Skeletal muscle satellite cell (primary cell): ENCODE data around the gene FBH1.

Source experiments
- H3K27me3 ChIP-seq: 2 replicates; pipeline ENCODE4 v1.7.0; 2013; ENCODE audit warnings: low read length; ENCODE audit not compliant: control insufficient read depth, insufficient read depth
- H3K36me3 ChIP-seq: 2 replicates; pipeline ENCODE4 v1.7.0; 2013; ENCODE audit warnings: mild to moderate bottlenecking, control low read depth, low read length; ENCODE audit not compliant: insufficient read depth
- H3K4me1 ChIP-seq: 2 replicates; pipeline ENCODE4 v1.7.0; 2013; ENCODE audit warnings: low read length; ENCODE audit not compliant: control insufficient read depth, insufficient read depth
- H3K4me2 ChIP-seq: 2 replicates; pipeline ENCODE4 v1.7.0; 2013; ENCODE audit warnings: mild to moderate bottlenecking, low read length
- H3K4me3 ChIP-seq: 2 replicates; pipeline ENCODE4 v1.7.0; 2013; ENCODE audit warnings: low read length
- H3K9ac ChIP-seq: 2 replicates; pipeline ENCODE4 v1.7.0; 2013; ENCODE audit warnings: mild to moderate bottlenecking, low read depth, low read length, moderate library complexity
- H3K9me3 ChIP-seq: replicated peaks from 2 replicates; pipeline ENCODE4 v1.7.0; 2013; ENCODE audit warnings: mild to moderate bottlenecking, control low read depth, low read length

The FBH1 gene

DNA sequence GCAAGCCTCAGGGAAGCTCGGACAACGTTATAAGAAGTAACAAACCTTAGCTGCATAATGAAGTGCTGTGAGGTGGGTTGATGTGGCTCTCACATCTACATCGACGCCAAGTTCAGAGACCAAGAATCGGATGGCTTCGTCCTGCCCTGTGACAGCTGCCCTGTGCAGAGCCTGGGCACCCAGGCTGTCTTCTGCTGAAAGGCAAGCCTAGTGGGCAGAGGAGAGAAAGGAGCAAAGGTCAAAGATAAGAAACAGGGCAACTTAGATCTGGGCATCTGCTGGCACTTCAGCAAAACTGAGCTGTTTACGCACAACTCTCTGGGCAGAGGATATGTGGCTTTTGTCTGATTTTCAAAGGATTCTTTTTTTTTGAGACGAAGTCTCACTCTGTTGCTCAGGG is 7.1 kb upstream of the FBH1 start:
- Histone ChIP-seq H3K36me3 (peaks cover 41% of the 10 kb centered on the region), H3K9ac (no peak overlapping the region), H3K9me3 (no peaks in the 10 kb centered on the region), H3K4me2 (no peak overlapping the region), H3K27me3 (no peaks in the 10 kb centered on the region), H3K4me3 (no peak overlapping the region), H3K4me1 (peaks cover under 1% of the 10 kb centered on the region)

DNA sequence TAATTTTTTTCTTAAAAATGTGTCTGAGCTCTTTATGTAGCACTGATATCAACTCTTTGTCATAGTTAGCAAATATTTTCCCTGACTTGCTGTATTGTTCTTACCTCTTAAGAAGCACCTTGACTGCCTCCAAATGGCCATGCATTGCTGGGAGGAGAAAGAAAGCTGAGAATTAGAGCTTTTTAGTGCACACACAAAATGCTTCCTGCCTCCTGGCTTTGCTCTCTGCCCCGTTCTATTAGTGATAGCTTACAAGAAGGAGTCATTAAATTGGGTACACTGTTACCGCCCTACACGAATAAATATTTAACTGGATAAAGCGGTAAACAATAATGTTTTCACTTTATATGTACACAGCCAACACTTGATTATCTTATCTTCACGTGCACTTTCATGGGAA is 4.4 kb upstream of the FBH1 start:
- Histone ChIP-seq H3K4me2 (no peak overlapping the region), H3K9me3 (no peaks in the 10 kb centered on the region), H3K4me3 (no peak overlapping the region), H3K27me3 (no peaks in the 10 kb centered on the region), H3K4me1 (peaks cover 10% of the 10 kb centered on the region), H3K36me3 (peaks cover 30% of the 10 kb centered on the region), H3K9ac (no peak overlapping the region)

DNA sequence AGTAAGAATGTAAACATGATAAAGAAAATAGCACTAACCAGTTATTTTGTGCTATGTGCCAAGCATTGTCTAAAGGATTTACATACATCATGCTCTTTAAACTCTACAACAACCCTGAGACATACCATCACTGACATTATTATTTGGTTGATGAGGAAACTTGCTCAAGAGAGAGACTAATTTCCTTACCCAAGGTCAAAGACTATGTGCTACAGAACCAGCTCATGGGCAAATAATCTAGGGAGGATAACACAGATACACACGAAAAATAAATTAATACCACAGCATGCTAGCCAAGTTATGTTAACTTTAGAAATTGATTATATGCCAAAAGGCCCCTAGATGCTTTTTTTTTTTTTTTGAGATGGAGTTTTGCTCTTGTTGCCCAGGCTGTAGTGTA is 3.0 kb upstream of the FBH1 start:
- Histone ChIP-seq H3K27me3 (no peaks in the 10 kb centered on the region), H3K4me1 (peaks cover 19% of the 10 kb centered on the region), H3K9ac (no peak overlapping the region), H3K9me3 (no peaks in the 10 kb centered on the region), H3K36me3 (peaks cover 26% of the 10 kb centered on the region), H3K4me3 (no peak overlapping the region), H3K4me2 (no peak overlapping the region)

DNA sequence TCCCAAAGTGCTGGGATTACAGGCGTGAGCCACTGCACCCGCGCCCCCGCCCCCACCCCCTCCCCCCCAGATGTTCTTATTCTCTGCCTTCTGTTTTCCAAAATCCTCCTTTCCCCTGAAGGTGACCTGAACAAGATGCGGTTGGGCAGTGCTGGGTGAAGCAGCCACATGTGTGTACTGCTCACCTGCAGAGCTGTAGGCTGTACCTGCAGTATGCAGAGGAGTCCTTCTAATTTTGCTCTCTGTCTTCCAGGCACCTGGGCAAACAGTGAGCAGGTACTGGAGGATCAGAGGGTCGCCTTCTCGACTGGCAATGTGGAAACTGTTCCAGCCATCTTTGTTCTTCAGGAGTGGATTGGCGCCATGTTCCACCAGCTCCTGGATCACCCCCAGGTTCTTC is 2.4 kb upstream of the FBH1 start:
- Histone ChIP-seq H3K36me3 (peaks cover 25% of the 10 kb centered on the region), H3K9me3 (no peaks in the 10 kb centered on the region), H3K27me3 (no peaks in the 10 kb centered on the region), H3K4me2 (peak overlapping the region; percentile 100), H3K9ac (no peak overlapping the region), H3K4me1 (peaks cover 22% of the 10 kb centered on the region), H3K4me3 (peak overlapping the region; percentile 95)

DNA sequence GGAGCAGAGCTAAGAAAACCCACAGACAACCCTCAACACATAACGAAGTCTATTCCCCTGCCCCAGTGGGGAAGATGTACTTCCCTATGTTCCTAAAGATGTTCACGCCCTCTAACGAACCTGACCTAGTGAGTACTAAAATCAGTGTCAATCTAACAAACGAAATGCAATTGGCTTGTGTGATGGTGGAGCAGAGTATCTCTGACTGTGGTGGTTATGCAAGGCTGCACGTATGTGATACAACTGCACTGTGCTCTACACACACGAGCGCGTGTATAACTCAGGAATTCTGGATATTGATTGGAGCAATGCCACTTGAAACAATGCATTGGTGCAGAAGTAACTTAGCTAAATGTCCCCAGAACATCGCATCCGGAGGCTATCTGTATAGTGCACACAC is 1.7 kb upstream of the FBH1 start:
- H3K27me3 ChIP-seq: no peaks in the 10 kb centered on the region
- peak overlapping the region; percentile 89 for H3K9ac ChIP-seq
- peaks cover 22% of the 10 kb centered on the region for H3K4me1 ChIP-seq
- H3K36me3 ChIP-seq: peaks cover 20% of the 10 kb centered on the region
- H3K4me2 ChIP-seq: peak overlapping the region; percentile 100
- no peaks in the 10 kb centered on the region for H3K9me3 ChIP-seq
- peak overlapping the region; percentile 95 for H3K4me3 ChIP-seq

DNA sequence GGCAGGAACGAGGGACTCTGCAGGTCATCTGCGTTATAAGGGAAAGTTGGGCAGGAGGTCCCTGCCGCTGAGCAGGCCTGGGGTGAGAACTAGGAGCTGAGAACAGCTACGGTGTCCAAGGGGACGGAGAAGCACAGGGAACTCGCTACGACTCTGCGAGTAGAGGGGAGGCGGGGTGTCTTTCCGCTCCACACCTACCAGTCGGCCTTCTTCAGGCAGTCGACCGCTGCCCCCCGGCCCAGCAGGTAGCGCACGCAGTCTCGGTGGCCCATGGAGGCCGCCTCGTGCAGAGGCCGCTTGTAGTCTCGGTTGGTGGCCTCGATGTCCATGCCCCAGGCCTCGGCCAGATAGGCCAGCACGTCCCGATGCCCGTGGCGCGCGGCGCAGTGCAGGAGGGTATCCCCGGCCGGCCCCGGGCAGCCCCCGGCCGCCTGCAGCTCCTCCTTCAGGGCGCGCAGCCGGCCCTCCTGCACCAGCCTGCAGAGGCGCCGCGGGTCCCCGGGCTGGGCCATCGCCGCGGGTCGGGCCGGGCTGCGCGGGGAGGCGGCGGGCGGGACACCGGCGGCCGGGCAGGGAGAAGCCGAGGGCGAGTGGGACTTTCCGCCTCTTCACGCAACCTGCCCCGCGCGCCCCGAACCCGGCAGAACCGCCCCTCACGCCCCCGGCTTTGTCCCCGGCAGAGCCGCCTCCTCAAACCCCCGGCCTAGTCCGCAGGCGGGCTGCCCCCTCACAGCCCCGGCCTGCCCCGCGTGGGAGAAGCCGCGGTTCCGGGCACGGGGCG is 1.0 kb upstream of the FBH1 start:
- peaks cover 15% of the 10 kb centered on the region for H3K36me3 ChIP-seq
- peak overlapping the region; percentile 95 for H3K4me3 ChIP-seq
- no peaks in the 10 kb centered on the region for H3K9me3 ChIP-seq
- peak overlapping the region; percentile 89 for H3K9ac ChIP-seq
- no peaks in the 10 kb centered on the region for H3K27me3 ChIP-seq
- peak overlapping the region; percentile 100 for H3K4me2 ChIP-seq
- peaks cover 22% of the 10 kb centered on the region for H3K4me1 ChIP-seq

DNA sequence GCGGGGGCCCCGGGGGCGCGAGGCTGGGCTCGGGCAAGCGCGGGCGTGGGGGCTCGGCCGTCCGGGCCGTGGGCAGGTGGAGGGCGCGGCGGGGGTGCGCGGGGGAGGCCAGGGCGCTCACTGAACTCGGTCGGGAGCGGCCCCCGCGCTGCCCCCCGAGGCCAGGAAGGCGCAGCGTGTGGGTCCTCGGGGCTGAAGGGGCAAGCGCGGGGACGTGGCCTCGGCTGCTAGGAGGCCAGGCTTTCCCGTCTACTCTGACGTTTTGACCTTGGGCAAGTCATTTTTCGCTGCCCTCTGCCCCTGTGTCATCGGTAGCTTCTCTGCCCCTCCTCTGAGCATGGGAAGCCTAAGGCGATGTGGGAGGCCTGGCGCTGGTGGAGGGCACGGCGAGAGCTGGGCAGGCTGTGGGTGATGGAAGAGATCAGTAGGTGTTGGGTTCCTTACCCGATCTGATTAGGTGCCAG is 441 bp downstream of the FBH1 start:
- peak overlapping the region; percentile 77 for H3K4me2 ChIP-seq
- H3K9me3 ChIP-seq: no peaks in the 10 kb centered on the region
- H3K27me3 ChIP-seq: no peaks in the 10 kb centered on the region
- H3K4me1 ChIP-seq: peaks cover 22% of the 10 kb centered on the region
- H3K36me3 ChIP-seq: peaks cover 20% of the 10 kb centered on the region
- H3K9ac ChIP-seq: peak overlapping the region; percentile 84
- peak overlapping the region; percentile 87 for H3K4me3 ChIP-seq

DNA sequence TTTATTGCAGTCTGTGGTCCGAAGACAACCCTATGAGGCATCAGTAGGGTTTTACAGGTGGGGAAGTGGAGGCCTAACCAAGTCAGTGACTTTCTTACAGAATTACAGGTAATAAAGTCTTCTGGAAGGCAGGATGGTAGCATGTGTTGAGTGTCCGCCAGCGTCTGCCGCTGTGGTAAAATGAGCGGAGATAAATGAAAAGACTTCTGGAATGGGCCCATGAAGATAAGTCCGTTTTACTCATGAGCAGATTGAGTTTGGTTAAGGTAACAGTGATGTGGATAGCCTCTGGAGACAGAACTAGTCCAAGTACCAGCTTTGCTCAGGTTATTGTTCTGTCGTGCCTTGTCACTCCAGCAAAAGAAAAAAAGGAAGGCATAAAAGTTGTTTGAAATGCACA is 966 bp downstream of the FBH1 start:
- H3K36me3 ChIP-seq: peaks cover 21% of the 10 kb centered on the region
- H3K9me3 ChIP-seq: no peaks in the 10 kb centered on the region
- peak overlapping the region; percentile 87 for H3K4me3 ChIP-seq
- H3K9ac ChIP-seq: peak overlapping the region; percentile 84
- H3K4me1 ChIP-seq: peaks cover 22% of the 10 kb centered on the region
- peak overlapping the region; percentile 77 for H3K4me2 ChIP-seq
- H3K27me3 ChIP-seq: no peaks in the 10 kb centered on the region

DNA sequence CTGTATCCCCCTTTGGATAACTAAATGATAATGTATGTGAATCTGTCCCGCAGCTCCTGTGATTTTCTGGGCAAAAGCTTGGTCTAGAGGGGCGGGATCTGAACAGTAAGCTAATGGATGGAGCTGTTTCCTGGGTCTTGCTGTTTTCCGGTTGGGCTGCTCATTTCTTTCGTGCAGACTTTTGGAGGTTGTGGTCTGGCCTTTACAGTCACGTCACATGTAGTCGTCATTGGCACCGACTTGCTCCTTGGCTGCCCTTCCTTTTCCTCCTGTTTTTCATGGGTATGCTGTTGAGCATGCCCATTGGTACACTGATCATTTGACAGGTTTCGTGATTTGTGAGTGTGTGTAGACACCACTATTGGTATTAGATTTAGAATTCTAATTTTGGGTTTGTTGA is 2.0 kb downstream of the FBH1 start:
- Histone ChIP-seq H3K4me1 (peaks cover 22% of the 10 kb centered on the region), H3K4me3 (no peak overlapping the region), H3K9me3 (no peaks in the 10 kb centered on the region), H3K9ac (peak overlapping the region; percentile 6), H3K36me3 (peaks cover 29% of the 10 kb centered on the region), H3K4me2 (peak overlapping the region; percentile 77), H3K27me3 (no peaks in the 10 kb centered on the region)

DNA sequence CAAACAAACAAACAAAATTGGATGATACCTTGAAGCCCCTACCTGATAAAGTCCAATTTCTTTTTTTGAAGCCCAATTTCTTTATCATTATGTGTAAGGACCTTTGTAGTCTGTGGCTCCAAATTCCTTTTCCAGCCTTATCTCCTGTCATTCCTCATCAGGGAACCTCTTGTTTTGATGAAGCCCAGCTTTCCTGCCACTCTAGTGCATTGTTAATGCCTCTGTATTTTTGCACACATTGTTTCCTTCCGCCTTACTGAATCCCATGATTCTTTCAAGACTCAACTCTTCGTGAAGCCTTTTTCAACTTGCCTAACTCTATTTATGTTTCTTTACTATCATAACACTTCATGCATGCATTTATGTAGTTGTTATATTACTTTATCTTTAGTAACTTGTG is 3.3 kb downstream of the FBH1 start:
- H3K27me3 ChIP-seq: no peaks in the 10 kb centered on the region
- peaks cover 38% of the 10 kb centered on the region for H3K36me3 ChIP-seq
- no peak overlapping the region for H3K9ac ChIP-seq
- H3K4me2 ChIP-seq: no peak overlapping the region
- peaks cover 18% of the 10 kb centered on the region for H3K4me1 ChIP-seq
- no peak overlapping the region for H3K4me3 ChIP-seq
- H3K9me3 ChIP-seq: no peaks in the 10 kb centered on the region

DNA sequence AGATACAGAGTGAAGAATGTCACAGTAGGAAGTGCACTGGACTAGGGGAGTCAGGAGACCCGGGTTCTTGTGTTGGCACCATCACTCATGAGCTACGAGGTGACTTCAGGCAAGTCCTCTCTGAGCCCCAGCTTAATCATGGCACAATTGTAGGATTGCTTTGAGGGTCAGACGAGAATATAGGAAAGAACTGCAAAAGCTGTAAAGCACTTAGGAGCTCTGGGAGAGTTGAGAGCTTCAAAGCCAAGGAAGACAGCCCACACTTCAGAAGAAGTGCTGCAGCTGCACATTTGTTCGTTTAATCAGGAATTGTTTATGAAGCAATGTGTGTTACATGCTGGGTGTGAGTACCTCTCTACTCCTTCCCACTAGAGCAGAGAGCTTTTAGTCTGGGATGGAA is 4.4 kb downstream of the FBH1 start:
- Histone ChIP-seq H3K4me1 (peaks cover 12% of the 10 kb centered on the region), H3K27me3 (no peaks in the 10 kb centered on the region), H3K4me2 (no peak overlapping the region), H3K4me3 (no peak overlapping the region), H3K9me3 (no peaks in the 10 kb centered on the region), H3K36me3 (peaks cover 38% of the 10 kb centered on the region), H3K9ac (no peak overlapping the region)

DNA sequence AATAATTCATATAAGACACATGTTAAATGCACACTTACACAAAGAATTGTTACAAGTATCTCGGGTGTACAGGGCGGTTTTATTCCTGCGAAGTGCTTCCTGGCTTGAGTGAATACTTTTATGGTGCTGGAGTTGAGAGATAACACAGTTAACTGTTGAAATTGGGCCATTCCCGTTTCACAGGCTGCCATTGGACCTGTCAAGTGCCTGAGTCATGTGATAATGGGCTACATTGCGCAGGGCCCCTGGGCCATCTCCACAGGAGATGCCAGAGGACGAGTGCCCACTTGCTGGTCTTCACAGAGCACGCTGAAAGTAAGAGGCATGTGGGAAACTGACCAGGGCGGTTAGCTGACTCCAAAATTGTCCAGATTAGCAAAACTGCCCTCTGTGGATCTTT is 4.8 kb downstream of the FBH1 start:
- H3K9ac ChIP-seq: no peak overlapping the region
- H3K4me3 ChIP-seq: no peak overlapping the region
- H3K9me3 ChIP-seq: no peaks in the 10 kb centered on the region
- peaks cover 38% of the 10 kb centered on the region for H3K36me3 ChIP-seq
- H3K27me3 ChIP-seq: no peaks in the 10 kb centered on the region
- no peak overlapping the region for H3K4me2 ChIP-seq
- H3K4me1 ChIP-seq: peaks cover 12% of the 10 kb centered on the region
